Measurements from ENCODE around the gene CSPG4.

DNA sequence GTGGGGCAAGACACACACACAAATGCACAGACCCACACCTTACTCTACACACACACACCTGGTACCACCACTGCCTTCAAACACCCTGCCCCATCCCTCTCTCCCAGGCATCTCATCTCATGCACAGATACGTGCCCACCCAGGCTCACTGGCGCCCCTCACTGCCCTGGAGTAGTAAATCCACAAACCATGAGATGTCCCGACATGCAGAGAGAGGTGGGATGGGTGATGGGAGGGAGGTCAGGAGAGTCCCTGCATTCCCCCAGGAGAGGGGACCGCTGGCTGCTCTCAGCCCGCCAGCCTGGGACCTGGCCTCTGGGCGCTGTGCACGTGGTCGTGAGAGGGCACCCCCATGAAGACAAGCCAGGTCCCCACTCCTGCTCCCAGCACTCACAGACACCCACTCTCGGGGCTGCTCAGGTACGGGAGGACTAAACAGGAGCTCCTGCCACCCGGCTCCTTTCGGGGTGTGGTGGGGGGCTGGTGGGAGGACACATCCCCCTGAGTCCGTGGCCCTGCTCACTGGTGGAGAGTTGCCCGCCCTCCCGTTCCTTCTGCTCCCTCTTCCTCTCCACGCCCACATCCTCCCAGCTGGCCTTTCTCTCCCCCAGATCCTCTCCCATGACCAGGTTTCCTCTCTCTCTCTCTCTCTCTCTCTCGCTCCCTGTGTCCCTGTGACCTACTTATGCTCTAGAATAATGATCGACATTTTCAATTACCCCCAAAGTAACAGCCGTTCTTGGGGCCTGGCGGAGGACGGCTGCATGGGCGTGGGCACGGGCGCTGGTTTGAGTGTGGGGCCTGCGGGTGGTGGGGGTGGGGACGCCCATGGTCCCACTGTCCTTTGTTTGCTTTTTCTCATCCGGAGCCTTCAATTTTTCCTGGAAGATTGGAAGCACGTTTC lies 18.9 kb upstream of the CSPG4 start:
- TF ChIP-seq, protein P1, sequence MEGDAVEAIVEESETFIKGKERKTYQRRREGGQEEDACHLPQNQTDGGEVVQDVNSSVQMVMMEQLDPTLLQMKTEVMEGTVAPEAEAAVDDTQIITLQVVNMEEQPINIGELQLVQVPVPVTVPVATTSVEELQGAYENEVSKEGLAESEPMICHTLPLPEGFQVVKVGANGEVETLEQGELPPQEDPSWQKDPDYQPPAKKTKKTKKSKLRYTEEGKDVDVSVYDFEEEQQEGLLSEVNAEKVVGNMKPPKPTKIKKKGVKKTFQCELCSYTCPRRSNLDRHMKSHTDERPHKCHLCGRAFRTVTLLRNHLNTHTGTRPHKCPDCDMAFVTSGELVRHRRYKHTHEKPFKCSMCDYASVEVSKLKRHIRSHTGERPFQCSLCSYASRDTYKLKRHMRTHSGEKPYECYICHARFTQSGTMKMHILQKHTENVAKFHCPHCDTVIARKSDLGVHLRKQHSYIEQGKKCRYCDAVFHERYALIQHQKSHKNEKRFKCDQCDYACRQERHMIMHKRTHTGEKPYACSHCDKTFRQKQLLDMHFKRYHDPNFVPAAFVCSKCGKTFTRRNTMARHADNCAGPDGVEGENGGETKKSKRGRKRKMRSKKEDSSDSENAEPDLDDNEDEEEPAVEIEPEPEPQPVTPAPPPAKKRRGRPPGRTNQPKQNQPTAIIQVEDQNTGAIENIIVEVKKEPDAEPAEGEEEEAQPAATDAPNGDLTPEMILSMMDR (IDR thresholded peaks at IDR 0.05; ENCODE audit: low read depth, low read length, poor library complexity, severe bottlenecking): peak; percentile 31
- no peak for TF ChIP-seq EZH2phosphoT487 (IDR thresholded peaks at IDR 0.05; ENCODE audit: borderline replicate concordance, low read length)
